HG03280 (cell line): ENCODE results near the gene SNX18.

Source experiments
- ATAC-seq: cut with Tn5 transposase; IDR thresholded peaks from one replicate; pipeline ENCODE4 v1.9.1; 2021; ENCODE audit warnings: mild to moderate bottlenecking, moderate library complexity; ENCODE audit not compliant: unreplicated experiment

SNX18 gene

DNA sequence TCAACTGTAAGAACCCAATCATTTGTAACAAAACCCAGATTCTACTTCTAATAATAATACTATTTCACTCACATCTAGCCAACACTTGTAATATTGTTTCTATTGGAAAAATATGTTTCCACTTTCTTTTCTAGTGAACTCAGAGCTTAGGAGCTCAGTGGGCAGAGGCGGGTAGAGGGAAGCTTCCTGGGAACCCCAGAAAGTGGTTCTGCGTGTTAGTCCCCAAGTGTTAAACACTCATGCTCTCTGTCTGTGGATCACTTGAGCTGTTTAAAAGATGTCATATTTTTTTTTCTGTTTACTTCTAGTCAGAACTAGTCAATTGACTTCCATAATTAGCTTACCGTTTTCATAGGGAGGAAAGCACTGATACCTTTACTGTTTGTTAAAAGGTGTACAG is 20.6 kb downstream of the SNX18 start:
- no peak for ATAC-seq

DNA sequence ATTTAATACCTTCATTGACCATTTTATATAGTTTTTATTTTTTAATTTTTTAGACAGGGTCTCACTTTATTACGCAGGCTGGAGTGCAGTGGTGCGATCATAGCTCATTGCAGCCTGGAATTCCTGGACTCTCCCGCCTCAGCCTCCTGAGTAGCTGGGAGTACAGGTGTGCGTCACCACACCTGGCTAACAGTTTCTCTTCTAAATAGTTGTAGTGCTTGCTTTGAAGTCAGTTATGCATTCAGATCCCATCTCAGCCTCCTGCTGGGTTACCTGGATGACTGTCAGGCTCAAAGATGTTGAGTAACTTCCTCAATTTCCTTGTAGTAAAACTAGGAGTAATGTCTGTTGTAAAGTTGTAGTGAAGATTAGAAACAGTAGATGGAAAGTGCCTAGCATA is 21.4 kb downstream of the SNX18 start:
- no peak for ATAC-seq

DNA sequence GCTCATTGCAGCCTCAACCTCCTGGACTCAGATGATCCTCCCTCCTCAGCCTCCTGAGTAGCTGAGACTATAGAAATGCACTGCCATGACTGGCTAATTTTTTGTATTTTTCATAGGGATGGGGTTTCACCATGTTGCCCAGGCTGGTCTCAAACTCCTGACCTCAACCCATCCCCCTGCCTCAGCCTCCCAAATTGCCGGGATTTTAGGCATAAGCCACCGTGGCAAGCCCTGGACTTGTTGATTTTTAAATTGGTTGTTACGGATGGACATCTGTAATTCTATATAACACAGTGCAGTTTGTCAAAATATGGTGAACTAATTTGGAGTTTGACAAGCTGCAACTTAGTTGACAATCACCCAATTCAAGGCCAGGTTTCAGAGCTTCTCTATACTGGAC is 22.7 kb downstream of the SNX18 start:
- no peak for ATAC-seq

DNA sequence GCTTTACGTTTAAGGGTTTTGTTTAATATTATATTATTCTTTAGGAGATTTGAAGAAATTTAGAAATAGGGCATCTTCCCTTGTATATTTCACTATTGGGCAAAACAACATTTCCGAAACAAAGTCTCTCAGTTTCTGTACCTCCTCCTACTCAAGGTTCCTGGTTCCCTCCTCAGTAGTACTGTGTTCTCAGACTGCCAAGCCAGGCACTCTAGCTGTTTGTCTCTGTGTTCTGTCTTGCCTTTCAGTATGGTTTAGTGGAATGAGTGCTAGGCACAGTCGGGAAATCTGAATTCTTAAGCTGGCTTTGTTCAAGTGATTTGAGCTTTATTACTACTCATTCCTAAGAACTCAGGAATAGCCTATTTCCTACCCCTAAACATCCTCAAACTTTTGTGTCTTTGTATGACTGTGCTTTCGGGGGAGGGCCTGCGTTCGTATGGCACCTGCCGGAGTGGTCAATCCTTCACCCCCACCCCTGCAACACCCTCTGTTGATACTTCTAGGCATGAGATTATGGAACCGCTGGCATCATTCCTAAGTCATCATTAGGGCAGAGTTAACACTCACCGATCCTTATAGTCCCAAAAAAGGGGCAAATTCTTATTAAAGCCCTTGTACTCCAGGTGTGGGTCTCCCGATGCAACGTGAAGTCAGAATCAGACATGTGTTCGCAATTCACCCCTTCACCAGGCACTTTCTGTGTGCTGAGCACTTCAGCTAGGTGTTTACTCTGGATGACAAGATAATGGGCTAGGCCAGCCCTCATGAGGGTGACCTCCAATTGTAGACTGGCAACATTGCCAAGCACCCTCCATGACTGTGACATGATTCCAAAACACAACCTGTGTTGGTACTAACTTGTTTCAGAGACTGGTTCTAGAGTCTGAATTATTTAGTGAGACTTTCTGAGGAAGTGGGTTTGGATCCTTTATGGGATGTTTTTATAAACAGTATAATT is 24.5 kb downstream of the SNX18 start:
- ATAC-seq = no peak

DNA sequence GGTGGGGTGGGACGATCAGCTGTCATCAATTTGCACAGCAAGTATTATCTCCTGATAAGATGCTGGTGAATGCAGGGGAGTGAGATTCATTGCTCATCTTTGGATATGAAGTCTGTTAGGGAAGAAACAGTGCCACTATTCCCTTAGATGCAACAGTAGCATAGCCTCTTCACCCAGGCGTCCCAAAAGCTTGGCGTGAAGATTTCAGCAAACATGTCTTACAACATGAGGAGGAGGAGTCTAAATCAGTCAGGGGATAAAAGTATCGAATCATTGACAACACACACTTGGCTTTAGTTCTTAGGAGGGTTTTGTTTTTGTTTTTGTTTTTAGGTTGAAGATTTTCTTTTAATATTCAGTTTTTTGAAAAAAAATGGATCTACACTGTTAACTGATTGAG is 26.5 kb downstream of the SNX18 start:
- no peak for ATAC-seq

- no peak for ATAC-seq
Observed at GRCh38 chr5:54545796-54546195, 28.2 kb downstream of the SNX18 start.

DNA sequence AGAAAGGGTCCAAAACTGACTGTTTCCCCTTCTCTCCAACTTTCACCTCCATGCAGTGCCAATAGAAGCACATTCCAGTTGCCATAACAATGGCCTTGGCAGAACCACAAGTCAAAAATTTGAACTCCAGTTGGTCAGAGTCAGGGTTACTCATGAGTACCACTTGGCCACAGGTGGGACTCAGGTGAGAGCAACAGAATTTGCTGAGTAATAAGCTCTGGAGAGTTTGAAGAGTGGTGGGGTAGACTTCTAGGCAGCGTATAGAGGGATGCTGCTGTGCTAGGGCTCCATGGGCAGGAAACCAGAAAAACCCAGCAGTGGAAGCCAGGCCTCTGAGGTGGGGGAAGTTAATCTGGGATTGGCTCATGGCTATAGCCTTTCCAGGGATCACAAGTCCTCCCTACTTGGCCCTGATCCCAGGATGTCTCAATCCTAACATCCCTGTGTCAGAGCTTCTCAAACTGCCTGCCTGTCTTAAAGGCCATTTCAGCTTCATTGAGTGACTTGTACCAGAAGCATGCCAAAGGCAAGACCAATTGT is 30.2 kb downstream of the SNX18 start:
- ATAC-seq = no peak

DNA sequence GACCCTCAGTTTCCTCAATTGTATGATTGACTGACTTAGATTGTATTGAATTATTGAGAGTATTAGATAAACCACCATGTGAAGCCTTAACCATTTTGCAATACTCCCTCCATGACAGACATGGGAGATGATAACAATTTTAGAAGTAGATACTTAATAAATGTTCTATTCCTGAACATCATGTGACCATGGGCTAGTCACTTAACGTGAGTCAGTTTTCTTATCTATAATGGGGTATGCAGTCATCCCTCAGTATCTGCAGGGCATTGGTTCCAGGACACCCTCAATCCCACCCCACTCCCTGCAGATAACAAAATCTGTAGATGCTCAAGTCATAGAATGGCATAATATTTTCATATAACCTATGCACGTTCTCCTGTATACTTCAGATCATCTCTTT is 31.0 kb downstream of the SNX18 start:
- no peak for ATAC-seq

GRCh38 chr5:54551292-54551691 is 33.7 kb downstream of the SNX18 start:
- ATAC-seq = no peak

DNA sequence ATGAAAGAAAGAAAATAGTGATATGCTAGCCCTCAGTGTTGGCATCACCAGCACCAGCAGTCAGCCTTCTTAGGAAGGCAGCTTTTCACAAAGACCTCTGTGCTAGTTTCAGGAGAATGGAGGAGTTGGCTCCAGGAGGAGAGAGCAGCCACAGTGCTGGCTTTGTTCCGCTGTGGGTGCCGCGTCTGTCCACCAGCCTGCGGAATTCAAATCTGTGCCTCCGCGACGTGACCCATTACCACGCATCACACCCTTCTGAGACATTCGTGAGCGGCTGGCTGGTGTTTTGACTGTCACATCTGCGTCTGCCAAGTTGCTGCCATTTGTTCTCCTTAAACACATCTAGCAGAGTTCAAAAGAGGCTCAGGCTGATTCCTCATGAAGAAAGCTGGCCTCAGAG is 34.4 kb downstream of the SNX18 start:
- ATAC-seq = no peak

- ATAC-seq = no peak
Observed at GRCh38 chr5:54552446-54552845, 34.9 kb downstream of the SNX18 start.

- no peak for ATAC-seq
Observed at GRCh38 chr5:54553659-54554207, 36.2 kb downstream of the SNX18 start.

DNA sequence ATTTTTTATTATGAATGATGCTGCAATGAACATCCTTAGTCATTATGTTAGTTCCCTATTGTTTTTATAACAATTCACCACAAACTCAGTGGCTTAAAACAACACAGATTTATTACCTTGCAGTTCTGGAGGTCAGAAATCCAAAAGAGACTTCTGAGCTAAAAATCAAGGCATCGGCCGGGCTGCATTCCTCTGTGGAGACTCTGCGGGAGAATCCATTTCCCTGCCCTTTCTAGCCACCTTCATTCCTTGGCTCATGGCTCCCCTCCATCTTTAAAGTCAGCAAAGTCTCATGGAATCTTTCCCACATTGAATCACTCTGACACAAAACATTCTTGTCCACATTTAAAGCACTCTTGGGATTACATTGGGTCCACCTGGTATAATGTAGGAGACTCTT is 38.6 kb downstream of the SNX18 start:
- no peak for ATAC-seq

DNA sequence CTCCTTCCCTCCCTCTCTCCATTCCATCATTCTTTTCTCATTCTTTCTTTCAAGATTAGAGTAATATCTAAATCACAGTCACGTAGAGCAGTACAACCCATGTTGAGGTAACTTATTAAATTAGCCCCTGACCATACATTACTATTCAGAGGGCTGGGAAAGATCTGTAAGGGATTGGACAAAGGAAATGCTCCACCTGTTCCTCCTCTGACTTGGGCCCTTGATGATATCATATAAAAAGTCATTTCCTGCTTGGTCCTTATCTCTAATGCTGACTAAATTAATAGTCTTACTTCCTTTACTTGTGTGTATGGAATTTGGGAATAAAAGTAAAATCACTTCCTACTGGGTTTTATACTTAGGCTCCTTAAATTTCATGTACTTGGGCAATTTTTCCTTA is 40.8 kb downstream of the SNX18 start:
- ATAC-seq = no peak

DNA sequence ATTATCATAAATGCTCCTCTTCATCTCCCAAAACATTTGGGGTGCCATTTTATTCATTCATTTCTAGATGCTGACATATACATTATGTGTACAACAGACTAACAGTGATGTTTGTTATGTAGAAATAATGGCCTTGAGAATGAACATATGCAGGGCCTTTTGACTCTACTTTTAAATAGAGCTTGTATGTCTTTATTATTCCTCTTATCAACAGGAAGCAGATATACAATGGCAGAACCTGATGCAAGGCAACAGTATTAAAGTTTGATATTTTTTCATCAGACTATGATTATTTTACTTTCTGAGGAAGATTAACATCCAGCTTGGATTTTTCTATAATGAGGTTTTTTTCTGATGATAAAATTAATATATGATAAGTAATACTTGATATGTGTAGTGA is 44.1 kb downstream of the SNX18 start:
- ATAC-seq = no peak

DNA sequence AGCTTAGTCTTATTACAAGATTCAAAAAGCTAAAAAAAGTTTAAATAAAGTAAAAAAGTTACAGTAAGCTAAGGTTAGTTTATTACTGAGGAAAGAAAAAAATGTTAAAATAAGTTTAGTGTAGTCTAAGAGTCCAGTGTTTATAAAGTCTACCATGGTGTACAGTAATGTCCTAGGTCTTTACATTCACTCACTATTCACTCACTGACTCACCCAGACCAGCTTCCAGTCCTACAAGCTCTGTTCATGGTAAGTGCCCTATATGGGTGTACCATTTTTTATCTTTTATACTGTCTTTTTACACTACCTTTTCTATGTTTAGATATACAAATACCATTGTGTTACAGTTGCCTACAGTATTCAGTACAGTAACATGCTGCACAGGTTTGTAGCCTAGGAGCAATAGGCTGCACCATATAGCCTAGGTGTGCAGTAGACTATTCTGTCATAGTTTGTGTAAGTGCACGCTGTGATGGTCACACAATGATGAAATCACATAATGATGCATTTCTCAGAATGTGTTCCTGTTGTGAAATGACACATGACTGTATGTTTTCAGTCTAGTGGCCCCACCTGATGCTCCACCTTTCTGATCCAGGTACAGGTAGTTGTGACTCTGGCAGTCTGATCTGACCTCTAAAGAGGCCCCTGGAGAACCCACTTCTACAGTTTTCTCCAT is 45.7 kb downstream of the SNX18 start:
- no peak for ATAC-seq

DNA sequence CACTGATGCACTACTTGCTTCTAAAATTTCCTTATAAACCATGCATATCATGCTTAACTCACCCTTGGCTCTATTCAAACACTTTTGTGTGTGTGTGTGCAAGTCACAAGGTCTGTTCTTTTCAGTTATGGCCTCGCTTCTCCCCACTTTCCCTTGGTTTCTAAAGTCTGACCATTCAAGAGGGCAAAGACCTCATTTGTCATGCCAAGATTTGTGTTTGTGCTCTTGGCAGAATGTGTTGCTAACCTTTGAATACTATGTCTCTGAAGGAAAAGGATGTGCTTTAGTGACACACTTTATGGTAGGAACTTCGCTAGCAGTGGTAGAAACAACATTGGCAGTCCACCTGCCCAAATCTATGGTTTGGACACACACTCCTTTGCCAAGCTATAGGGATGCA is 50.4 kb downstream of the SNX18 start:
- ATAC-seq = no peak

GRCh38 chr5:54570916-54571315 is 53.4 kb downstream of the SNX18 start:
- ATAC-seq = no peak

- ATAC-seq = no peak
Observed at GRCh38 chr5:54571462-54571861, 53.9 kb downstream of the SNX18 start.

DNA sequence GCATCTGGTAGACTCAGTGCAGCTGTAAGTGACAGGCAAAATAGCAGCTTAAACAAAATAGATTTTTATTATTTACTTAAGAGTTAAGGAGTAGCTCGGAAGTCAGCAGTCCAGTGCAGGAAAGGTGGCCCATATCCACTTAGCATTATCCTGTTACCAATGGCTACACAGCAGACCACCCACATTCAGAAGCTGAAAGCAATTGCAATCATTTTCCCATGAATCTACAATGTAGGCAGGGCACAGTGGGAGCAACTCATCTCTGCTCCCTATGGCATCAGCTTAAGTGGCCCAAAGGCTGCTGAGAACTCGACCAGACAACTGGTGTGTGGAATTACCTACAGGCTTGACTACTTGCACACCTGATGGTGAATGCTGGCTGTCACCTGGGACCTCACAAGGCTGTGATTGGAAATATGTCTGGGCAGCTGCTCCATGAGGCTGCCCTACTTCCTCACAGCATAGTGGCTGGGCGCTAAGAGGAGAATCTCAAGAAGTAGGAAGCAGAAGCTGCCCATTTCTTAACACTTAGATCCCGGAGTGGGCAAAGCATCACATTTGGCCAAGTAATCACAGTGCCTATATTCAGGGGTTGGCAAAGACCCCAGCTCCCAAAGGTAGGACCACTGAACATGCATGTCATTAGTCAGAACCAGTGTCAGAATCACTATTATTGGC is 56.4 kb downstream of the SNX18 start:
- no peak for ATAC-seq

GRCh38 chr5:54577528-54577927 is 60.0 kb downstream of the SNX18 start:
- no peak for ATAC-seq
